ENCODE data around the gene ODAD3.

DNA sequence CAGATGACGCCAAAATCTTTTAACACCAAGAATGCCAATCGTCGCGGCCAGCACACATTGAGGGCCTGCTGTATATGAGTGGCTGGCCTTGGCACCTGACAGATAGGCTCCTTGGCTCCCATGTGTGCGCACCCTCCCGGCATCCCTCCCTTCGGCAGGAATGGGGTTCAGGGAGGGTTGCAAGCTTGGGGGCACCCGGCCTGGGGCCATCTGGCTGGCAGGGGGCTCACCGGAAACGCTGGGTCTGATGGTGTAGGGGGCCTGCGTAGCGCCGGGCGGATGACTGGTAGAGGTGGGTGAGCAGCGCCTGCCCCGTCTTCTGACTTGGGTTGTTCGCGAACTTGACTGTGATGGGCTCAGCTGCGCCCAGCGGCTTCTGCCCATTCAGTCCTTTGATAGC, 22.9 kb upstream of the ODAD3 start:
- TF ChIP-seq, protein P1, sequence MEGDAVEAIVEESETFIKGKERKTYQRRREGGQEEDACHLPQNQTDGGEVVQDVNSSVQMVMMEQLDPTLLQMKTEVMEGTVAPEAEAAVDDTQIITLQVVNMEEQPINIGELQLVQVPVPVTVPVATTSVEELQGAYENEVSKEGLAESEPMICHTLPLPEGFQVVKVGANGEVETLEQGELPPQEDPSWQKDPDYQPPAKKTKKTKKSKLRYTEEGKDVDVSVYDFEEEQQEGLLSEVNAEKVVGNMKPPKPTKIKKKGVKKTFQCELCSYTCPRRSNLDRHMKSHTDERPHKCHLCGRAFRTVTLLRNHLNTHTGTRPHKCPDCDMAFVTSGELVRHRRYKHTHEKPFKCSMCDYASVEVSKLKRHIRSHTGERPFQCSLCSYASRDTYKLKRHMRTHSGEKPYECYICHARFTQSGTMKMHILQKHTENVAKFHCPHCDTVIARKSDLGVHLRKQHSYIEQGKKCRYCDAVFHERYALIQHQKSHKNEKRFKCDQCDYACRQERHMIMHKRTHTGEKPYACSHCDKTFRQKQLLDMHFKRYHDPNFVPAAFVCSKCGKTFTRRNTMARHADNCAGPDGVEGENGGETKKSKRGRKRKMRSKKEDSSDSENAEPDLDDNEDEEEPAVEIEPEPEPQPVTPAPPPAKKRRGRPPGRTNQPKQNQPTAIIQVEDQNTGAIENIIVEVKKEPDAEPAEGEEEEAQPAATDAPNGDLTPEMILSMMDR (IDR thresholded peaks at IDR 0.05): no peak
- no peak for TF ChIP-seq EZH2 (IDR thresholded peaks at IDR 0.05; ENCODE audit: borderline replicate concordance, insufficient read depth, low read depth, low read length, poor library complexity, severe bottlenecking)
